HG03521 (cell line): ENCODE results near the gene TRPM3.

Experiments
- ATAC-seq: cut with Tn5 transposase; IDR thresholded peaks from one replicate; pipeline ENCODE4 v1.9.1; 2021; ENCODE audit warnings: mild to moderate bottlenecking, moderate library complexity; ENCODE audit not compliant: unreplicated experiment

TRPM3 gene

GRCh38 chr9:70535546-70536323 lies 585.7 kb downstream of the TRPM3 start:
- no peak for ATAC-seq

- ATAC-seq: no peak
Measured at GRCh38 chr9:70534471-70534870, 587.0 kb downstream of the TRPM3 start.

- ATAC-seq: no peak
Measured at GRCh38 chr9:70534061-70534460, 587.4 kb downstream of the TRPM3 start.

GRCh38 chr9:70533492-70533891 lies 587.9 kb downstream of the TRPM3 start:
- no peak for ATAC-seq

- no peak for ATAC-seq
Measured at GRCh38 chr9:70532716-70533115, 588.7 kb downstream of the TRPM3 start.

GRCh38 chr9:70531311-70531710 lies 590.1 kb downstream of the TRPM3 start:
- no peak for ATAC-seq

- ATAC-seq: no peak
Measured at GRCh38 chr9:70530716-70531115, 590.7 kb downstream of the TRPM3 start.

GRCh38 chr9:70529833-70530232 lies 591.6 kb downstream of the TRPM3 start:
- ATAC-seq: no peak

- ATAC-seq: no peak
Measured at GRCh38 chr9:70529377-70529776, 592.0 kb downstream of the TRPM3 start.

- no peak for ATAC-seq
Measured at GRCh38 chr9:70526902-70527301, 594.5 kb downstream of the TRPM3 start.

GRCh38 chr9:70525519-70525918 lies 595.9 kb downstream of the TRPM3 start:
- no peak for ATAC-seq

- no peak for ATAC-seq
Measured at GRCh38 chr9:70519912-70520724, 601.3 kb downstream of the TRPM3 start.

GRCh38 chr9:70517926-70518610 lies 603.4 kb downstream of the TRPM3 start:
- ATAC-seq: no peak

GRCh38 chr9:70514273-70514672 lies 607.1 kb downstream of the TRPM3 start:
- no peak for ATAC-seq

- no peak for ATAC-seq
Measured at GRCh38 chr9:70511858-70512257, 609.6 kb downstream of the TRPM3 start.

GRCh38 chr9:70510157-70510770 lies 611.2 kb downstream of the TRPM3 start:
- no peak for ATAC-seq

- ATAC-seq: no peak
Measured at GRCh38 chr9:70506159-70506558, 615.3 kb downstream of the TRPM3 start.

GRCh38 chr9:70504834-70505233 lies 616.6 kb downstream of the TRPM3 start:
- ATAC-seq: no peak

GRCh38 chr9:70502690-70503089 lies 618.7 kb downstream of the TRPM3 start:
- ATAC-seq: no peak

- no peak for ATAC-seq
Measured at GRCh38 chr9:70500793-70501192, 620.6 kb downstream of the TRPM3 start.

- ATAC-seq: no peak
Measured at GRCh38 chr9:70499621-70500020, 621.8 kb downstream of the TRPM3 start.
